Astrocyte of the cerebellum (primary cell): ENCODE measurements around the gene AFAP1.

Experiments
- DNase-seq: peaks from one replicate; pipeline ENCODE4 v3.0.0-alpha.2; 2011; ENCODE audit warnings: low read depth
- H3K4me3 ChIP-seq: 2 replicates; pipeline ENCODE4 v1.5.1; 2011; ENCODE audit warnings: mild to moderate bottlenecking, low read depth, low read length, moderate library complexity
- in situ Hi-C: cut with HindIII; loops from 2 replicates; pipeline ENCODE4 v1.10.0; 2017; ENCODE audit warnings: low sequenced_read_pairs
- TF ChIP-seq, protein P1 (sequence below): IDR thresholded peaks from 2 replicates; pipeline ENCODE4 v1.5.1; 2012; ENCODE audit warnings: low read length, low read depth, moderate library complexity, mild to moderate bottlenecking; ENCODE audit errors: missing control alignments

The AFAP1 gene

GRCh38 chr4:7723625-7724024 lies 216.0 kb downstream of the AFAP1 start:
- TF ChIP-seq, protein P1, sequence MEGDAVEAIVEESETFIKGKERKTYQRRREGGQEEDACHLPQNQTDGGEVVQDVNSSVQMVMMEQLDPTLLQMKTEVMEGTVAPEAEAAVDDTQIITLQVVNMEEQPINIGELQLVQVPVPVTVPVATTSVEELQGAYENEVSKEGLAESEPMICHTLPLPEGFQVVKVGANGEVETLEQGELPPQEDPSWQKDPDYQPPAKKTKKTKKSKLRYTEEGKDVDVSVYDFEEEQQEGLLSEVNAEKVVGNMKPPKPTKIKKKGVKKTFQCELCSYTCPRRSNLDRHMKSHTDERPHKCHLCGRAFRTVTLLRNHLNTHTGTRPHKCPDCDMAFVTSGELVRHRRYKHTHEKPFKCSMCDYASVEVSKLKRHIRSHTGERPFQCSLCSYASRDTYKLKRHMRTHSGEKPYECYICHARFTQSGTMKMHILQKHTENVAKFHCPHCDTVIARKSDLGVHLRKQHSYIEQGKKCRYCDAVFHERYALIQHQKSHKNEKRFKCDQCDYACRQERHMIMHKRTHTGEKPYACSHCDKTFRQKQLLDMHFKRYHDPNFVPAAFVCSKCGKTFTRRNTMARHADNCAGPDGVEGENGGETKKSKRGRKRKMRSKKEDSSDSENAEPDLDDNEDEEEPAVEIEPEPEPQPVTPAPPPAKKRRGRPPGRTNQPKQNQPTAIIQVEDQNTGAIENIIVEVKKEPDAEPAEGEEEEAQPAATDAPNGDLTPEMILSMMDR = no peak
- DNase-seq = no peak
- no peak overlapping the region for H3K4me3 ChIP-seq
- in situ Hi-C loops = no loop called here

- in situ Hi-C loops = no loop called here
- no peak overlapping the region for H3K4me3 ChIP-seq
- TF ChIP-seq, protein P1 = no peak
- DNase-seq = no peak
These were observed 216.8 kb downstream of the AFAP1 start for GRCh38 chr4:7722766-7723387.

DNA sequence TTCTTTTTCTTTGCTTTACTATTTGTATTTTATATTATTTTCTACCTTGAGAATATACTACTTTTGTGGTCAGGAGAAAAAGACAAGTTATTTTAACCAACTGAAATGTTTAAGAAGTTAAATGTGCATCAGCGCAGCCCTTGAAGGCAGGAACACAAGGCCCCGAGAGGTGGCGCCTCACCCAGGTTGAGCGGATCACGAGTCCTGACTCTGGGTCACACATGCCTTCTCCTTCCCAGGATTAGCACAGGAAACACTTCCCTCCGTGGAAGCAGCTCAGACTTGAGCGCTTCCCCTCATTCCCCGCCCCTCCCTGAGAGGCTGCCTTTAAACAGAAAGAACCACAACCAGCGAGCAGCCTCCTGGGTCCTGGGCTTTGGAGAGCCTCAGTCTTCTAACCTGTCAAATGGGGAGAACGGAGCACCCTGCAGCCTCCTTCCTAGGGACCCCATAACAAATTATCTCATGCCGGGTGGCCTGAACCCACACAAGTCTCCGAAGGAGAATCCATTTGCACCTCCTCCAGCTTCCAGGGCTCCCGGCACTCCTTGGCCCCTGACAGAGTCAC lies 217.6 kb downstream of the AFAP1 start:
- DNase-seq = no peak
- TF ChIP-seq, protein P1 = peak; percentile 8
- in situ Hi-C loops = no loop called here
- H3K4me3 ChIP-seq = no peak overlapping the region

DNA sequence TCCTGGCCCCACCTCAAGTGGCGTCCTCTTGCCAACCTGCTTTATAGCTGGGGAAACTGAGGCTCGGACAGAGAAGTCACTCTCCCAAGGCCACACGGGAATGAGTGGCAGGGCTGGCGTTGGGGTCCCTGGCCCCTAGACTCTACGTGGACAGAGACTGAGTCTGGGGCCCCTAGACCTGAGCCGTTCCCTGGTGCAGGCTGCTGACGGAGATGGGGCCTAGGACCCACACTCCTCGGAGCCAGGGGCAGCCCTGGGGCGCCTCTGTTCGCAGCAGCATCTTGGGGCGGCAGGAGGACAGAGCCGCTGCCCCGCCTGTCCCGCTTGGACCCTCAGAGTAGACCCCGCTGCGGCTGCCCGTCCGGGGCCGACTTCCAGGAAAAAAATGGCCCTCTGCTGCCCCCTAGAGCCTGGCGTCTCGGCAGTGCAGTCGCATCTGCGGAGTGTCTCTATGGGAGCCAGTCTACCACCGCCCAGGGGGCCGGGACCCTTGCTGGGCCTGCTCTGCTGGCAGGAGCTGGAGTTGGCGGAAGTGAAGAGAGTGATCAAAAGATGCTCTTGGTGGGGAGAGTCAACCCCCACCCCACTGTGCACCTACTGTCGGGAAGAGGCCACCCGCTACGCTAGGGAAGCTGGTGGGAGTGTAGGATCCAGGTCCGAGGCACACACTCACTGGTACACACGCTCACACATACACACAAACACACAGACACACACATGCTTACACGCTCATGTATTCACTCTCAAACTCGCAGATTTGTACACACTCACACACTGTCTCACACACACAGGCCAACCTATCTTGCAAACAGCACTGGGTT lies 220.1 kb downstream of the AFAP1 start:
- no peak for DNase-seq
- no peak overlapping the region for H3K4me3 ChIP-seq
- in situ Hi-C loops = no loop called here
- TF ChIP-seq, protein P1 = peak; percentile 78

DNA sequence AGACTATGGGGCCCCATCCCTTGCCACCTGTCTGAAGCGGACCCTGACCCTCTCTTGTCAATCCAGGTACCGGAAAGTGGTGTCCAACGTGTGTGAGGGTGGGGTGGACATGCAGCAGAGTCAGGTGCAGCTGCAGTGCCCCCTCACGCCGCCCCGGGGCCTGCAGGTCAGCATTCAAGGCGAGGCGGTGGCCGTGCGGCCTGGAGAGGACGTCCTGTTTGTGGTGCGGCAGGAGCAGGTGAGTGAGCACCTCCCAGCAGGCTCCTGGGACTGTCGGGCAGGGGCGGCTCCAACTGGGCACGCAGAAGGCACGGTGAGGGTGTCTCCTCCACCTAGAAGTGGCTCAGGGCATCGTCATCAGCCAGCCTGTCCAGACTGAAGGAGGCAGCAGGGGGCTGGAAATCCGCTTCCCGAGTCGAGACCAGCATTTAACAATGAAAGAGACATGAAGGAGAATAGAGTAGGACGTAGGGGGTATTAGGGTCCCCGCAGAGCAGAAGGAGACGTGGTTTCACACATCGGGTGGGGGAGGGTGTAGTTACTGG lies 221.6 kb downstream of the AFAP1 start:
- TF ChIP-seq, protein P1 = no peak
- H3K4me3 ChIP-seq = no peak overlapping the region
- no peak for DNase-seq
- in situ Hi-C loops = no loop called here

GRCh38 chr4:7717161-7717560 lies 222.5 kb downstream of the AFAP1 start:
- no peak for DNase-seq
- no peak overlapping the region for H3K4me3 ChIP-seq
- TF ChIP-seq, protein P1 = no peak
- in situ Hi-C loops = no loop called here
